ENCODE measurements around the gene FAXDC2.
"Not testable (repeated sequence)": the region's sequence is repeated elsewhere in the genome, so short reads cannot be mapped to it uniquely, and the experiment has no call there.

The FAXDC2 gene

DNA sequence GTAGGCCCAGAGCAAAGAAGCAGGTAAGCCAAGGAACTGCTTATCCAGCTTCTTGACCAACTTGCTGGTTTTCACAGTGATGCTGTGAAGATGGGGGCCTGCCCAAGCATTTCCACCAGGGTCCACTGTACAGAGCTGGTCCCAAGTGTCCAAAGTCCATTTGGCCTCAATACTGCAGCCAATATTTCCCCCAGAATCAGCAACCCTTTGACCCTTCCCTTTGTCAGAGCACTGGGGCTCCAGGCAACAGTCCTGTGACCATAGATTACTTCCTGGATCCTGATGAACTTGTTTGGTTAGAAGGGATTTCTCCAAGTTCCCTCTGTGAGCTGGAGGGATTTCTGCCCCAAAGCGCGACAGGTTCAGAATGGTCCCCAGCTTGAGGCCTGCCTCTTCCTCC lies 26.3 kb downstream of the FAXDC2 start:
- Histone ChIP-seq H3K36me3 (ENCODE audit: insufficient read depth, low read length) (peaks cover 44% of the 10 kb centered on the region; the same call in 1 of the 2 replicates), H3K27me3 (ENCODE audit: insufficient read depth, low read length) (no peaks in the 10 kb centered on the region), H3K27ac (ENCODE audit: low read depth, low read length) (no peak overlapping the region), H3K9me3 (ENCODE audit: insufficient read depth, low read depth, low read length) (no peaks in the 10 kb centered on the region), H3K9ac (ENCODE audit: low read depth, low read length) (no peak overlapping the region), H3K4me3 (ENCODE audit: low read length) (no peak overlapping the region), H3K4me1 (ENCODE audit: insufficient read depth, low read length) (no peaks in the 10 kb centered on the region)
- 98% methylated on average over 2 of the region's 2 CpGs for WGBS

DNA sequence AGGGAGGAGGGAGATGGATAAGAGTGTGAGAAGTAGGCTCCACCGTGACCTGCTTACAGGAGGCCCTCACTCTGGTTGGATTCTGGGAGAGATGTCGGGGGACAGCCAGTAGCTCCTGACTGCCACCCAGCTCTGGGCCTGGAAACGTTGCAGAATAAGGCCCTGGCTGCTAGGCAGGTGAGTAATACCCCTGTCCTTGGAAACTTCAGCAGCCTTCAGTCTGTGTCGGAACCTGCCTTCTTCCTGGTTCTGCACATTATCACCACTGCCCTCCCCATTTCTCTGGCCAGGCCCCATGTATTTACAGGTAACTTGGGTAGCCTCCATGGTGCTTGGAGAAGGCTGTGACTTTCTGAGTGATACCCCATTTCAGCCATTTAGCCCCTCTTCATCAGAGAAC lies 26.8 kb downstream of the FAXDC2 start:
- H3K27me3 ChIP-seq (ENCODE audit: insufficient read depth, low read length) = no peaks in the 10 kb centered on the region
- WGBS = 86% methylated on average over 4 of the region's 4 CpGs
- no peaks in the 10 kb centered on the region for H3K9me3 ChIP-seq (ENCODE audit: insufficient read depth, low read depth, low read length)
- no peak overlapping the region for H3K4me3 ChIP-seq (ENCODE audit: low read length)
- H3K4me1 ChIP-seq (ENCODE audit: insufficient read depth, low read length) = no peaks in the 10 kb centered on the region
- no peak overlapping the region for H3K9ac ChIP-seq (ENCODE audit: low read depth, low read length)
- H3K27ac ChIP-seq (ENCODE audit: low read depth, low read length) = no peak overlapping the region
- peaks cover 47% of the 10 kb centered on the region for H3K36me3 ChIP-seq (ENCODE audit: insufficient read depth, low read length)

DNA sequence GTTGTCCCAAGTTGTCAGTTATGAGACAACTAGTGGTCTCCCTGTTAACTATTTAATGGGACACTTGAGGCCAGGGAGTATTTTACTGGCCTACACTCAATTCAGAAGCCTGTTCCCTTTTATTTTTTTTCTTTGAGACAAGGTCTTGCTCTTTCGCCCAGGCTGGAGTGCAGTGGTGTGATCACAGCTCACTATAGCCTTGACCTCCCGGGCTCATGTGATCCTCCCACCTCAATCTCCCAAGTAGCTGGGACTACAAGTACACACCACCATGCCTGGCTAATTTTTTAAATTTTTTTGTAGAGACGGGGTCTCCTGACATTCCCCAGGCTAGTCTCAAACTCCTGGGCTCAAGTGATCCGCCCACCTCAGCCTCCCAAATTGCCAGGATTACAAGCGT lies 27.5 kb downstream of the FAXDC2 start:
- peaks cover 50% of the 10 kb centered on the region for H3K36me3 ChIP-seq (ENCODE audit: insufficient read depth, low read length)
- not testable (repeated sequence) for H3K27ac ChIP-seq (ENCODE audit: low read depth, low read length); H3K27me3 ChIP-seq (ENCODE audit: insufficient read depth, low read length); H3K4me3 ChIP-seq (ENCODE audit: low read length); H3K9ac ChIP-seq (ENCODE audit: low read depth, low read length); H3K9me3 ChIP-seq (ENCODE audit: insufficient read depth, low read depth, low read length); H3K4me1 ChIP-seq (ENCODE audit: insufficient read depth, low read length)
- 93% methylated on average over 5 of the region's 5 CpGs for WGBS

DNA sequence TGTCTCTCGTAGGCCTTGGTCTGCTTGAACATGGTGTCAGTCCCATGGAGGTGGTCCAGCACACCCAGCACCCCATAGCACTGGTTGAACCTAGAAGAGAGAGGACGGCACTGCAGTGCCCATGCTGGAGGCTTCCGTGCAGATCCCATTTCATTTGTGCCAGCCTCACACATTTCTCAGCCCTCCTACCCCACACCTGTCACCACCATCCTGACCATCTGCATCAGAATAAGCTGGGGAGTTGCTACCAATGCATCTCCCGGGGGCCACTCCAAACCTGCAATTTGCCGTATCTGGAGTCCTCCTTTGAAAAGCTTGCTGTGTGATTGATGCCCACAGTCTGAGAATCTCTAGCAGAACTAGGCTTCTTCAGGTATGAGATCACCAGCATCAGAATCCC lies 30.0 kb downstream of the FAXDC2 start:
- H3K36me3 ChIP-seq (ENCODE audit: insufficient read depth, low read length) = peaks cover 63% of the 10 kb centered on the region
- WGBS = 92% methylated on average over 5 of the region's 5 CpGs

DNA sequence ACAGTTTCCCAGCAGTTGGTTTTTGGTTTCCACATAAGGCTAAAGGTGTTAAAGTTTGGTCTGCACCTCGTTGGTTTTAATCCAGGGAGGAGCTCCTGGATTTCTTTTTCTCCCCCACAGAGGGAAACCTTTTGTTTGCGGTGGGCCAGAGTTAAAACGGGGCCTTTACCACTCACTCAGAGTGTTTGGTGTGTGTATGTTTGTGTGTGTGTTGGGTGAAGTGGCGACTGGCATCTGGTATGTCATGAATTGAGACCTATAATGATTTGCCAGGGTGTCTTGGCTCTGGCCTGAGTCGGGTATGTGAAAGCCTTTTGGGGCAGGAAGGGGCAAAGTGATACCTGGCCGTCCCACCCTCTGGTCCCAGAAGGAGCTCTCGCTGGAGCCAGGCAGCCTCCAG lies 30.9 kb downstream of the FAXDC2 start:
- 85% methylated on average over 7 of the region's 7 CpGs for WGBS
- H3K27ac ChIP-seq (ENCODE audit: low read depth, low read length) = no peak overlapping the region
- no peak overlapping the region for H3K4me3 ChIP-seq (ENCODE audit: low read length)
- H3K9me3 ChIP-seq (ENCODE audit: insufficient read depth, low read depth, low read length) = no peaks in the 10 kb centered on the region
- H3K9ac ChIP-seq (ENCODE audit: low read depth, low read length) = no peak overlapping the region
- H3K36me3 ChIP-seq (ENCODE audit: insufficient read depth, low read length) = peaks cover 72% of the 10 kb centered on the region
- no peaks in the 10 kb centered on the region for H3K4me1 ChIP-seq (ENCODE audit: insufficient read depth, low read length)
- no peaks in the 10 kb centered on the region for H3K27me3 ChIP-seq (ENCODE audit: insufficient read depth, low read length)

More for the DNA sequence above, 30.0 kb downstream of the FAXDC2 start:
- Histone ChIP-seq H3K4me1 (ENCODE audit: insufficient read depth, low read length) (no peaks in the 10 kb centered on the region), H3K27me3 (ENCODE audit: insufficient read depth, low read length) (no peaks in the 10 kb centered on the region), H3K27ac (ENCODE audit: low read depth, low read length) (no peak overlapping the region), H3K4me3 (ENCODE audit: low read length) (no peak overlapping the region), H3K9me3 (ENCODE audit: insufficient read depth, low read depth, low read length) (no peaks in the 10 kb centered on the region), H3K9ac (ENCODE audit: low read depth, low read length) (no peak overlapping the region)

DNA sequence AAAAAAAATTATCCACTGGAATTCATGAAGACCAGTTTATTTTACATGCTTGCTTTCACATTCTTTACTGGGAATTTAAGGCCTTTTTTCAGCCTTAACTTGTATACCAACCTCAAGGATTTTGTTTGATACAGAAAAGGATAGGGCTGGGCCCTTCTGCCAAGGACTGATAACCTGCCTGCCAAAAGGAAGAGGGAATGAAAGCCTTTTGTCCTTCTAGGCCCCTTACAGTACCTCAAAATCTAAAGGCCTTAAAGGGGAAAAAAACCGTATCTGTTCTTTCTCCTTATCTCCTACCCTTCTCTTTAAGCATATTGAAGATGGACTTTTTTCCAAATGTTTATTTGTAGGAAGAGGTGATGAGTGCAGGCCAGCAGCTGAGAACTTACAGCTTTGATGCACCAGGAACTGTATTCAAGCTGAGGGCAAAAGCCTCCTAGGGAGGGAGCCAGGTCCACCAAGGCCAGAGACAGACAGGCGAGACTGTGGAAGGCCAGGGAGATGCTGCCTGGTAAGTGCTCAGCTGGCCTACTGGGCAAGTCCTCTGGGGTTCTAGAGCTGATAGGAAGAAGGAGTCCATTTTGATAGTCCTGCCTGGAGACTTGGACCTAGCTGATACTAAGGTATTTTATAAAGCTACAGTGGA lies 31.8 kb downstream of the FAXDC2 start:
- H3K9ac ChIP-seq (ENCODE audit: low read depth, low read length) = no peak overlapping the region
- 92% methylated on average over 1 of the region's 2 CpGs for WGBS
- no peaks in the 10 kb centered on the region for H3K4me1 ChIP-seq (ENCODE audit: insufficient read depth, low read length)
- H3K36me3 ChIP-seq (ENCODE audit: insufficient read depth, low read length) = peaks cover 73% of the 10 kb centered on the region
- H3K4me3 ChIP-seq (ENCODE audit: low read length) = no peak overlapping the region
- no peaks in the 10 kb centered on the region for H3K9me3 ChIP-seq (ENCODE audit: insufficient read depth, low read depth, low read length)
- H3K27ac ChIP-seq (ENCODE audit: low read depth, low read length) = no peak overlapping the region
- H3K27me3 ChIP-seq (ENCODE audit: insufficient read depth, low read length) = no peaks in the 10 kb centered on the region

DNA sequence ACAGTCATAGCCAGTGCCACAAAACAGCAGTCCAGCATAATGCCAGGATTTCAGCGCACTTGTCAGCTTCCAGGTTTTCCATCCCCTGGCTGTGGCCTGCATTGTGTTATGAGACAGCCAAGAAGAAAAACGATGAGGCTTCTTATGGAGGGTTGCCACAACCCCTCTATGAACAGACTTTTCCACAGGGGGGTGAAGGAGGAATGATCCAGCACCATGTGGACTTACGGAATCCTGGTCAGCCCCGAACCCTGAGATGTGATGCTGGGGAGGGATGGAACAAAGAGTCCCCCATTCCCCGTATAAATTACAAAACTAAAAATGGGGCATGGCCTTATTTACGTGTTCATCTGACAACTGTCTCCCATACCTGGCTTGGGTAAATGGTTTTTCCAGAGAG lies 32.6 kb downstream of the FAXDC2 start:
- WGBS = 97% methylated on average over 6 of the region's 6 CpGs

DNA sequence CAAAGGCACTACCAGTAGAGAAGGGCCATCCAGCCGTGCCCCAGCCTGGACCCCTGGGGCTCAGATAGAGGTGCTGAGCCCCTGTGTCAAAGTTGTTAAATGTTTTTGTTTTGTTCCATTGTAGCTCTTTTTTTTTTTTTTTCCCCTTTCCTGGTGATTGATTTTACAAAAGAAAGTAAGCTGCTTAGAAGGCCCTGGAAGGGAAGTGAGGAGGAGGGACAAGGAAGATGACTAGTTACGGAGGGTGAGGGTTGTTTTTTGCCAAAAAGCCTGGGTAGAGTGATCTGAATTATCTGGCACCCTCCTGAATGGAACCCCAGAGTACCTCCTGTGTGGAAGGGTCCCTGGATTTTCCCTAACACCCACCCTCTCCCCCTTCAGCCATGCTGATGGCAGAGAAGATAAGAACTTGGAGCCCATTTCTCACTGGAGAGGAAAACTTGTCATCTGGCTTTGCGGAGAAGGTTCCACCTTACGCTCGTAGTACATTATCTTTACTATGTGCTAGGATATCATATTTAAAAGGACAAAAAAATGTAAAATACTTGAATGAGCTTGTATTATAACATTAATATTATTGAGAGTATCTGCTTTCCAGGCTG lies 33.4 kb downstream of the FAXDC2 start:
- Histone ChIP-seq H3K9ac (ENCODE audit: low read depth, low read length) (no peak overlapping the region), H3K27ac (ENCODE audit: low read depth, low read length) (no peak overlapping the region), H3K27me3 (ENCODE audit: insufficient read depth, low read length) (no peaks in the 10 kb centered on the region), H3K36me3 (ENCODE audit: insufficient read depth, low read length) (peaks cover 82% of the 10 kb centered on the region), H3K4me1 (ENCODE audit: insufficient read depth, low read length) (no peaks in the 10 kb centered on the region), H3K4me3 (ENCODE audit: low read length) (no peak overlapping the region), H3K9me3 (ENCODE audit: insufficient read depth, low read depth, low read length) (no peaks in the 10 kb centered on the region)
- WGBS = 88% methylated on average over 3 of the region's 5 CpGs

More for the DNA sequence above, 32.6 kb downstream of the FAXDC2 start:
- Histone ChIP-seq H3K4me3 (ENCODE audit: low read length) (no peak overlapping the region), H3K9me3 (ENCODE audit: insufficient read depth, low read depth, low read length) (no peaks in the 10 kb centered on the region), H3K4me1 (ENCODE audit: insufficient read depth, low read length) (no peaks in the 10 kb centered on the region), H3K36me3 (ENCODE audit: insufficient read depth, low read length) (peaks cover 76% of the 10 kb centered on the region), H3K27ac (ENCODE audit: low read depth, low read length) (no peak overlapping the region), H3K27me3 (ENCODE audit: insufficient read depth, low read length) (no peaks in the 10 kb centered on the region), H3K9ac (ENCODE audit: low read depth, low read length) (no peak overlapping the region)

DNA sequence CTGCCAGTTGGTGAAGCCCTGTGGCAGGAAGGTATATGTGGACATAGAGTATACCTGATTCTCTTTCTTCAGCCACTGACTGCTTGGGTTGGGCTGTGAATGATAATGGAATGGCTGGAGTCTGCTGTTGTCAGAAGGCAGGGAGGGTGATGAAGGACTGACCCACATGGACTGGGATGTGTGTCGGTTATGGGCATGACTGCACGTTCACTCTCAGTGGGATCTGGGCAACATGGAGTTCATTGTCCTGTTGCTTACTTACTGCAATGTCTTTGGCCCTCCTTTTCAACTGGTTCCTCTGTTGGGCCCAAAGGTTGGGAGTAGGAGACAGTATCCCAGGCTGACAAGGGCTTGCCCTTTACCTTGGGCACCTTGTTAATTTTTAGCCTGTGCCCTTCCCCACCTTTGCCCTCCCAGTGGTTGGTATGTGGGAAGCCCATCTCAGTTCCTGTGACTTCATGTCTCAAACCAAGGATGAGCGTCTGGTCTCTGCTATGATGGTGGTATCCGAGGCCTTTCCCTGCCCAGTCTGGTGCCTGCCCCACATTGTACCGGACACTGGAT lies 34.6 kb downstream of the FAXDC2 start:
- peaks cover 88% of the 10 kb centered on the region for H3K36me3 ChIP-seq (ENCODE audit: insufficient read depth, low read length)
- no peak overlapping the region for H3K4me3 ChIP-seq (ENCODE audit: low read length)
- H3K4me1 ChIP-seq (ENCODE audit: insufficient read depth, low read length) = no peaks in the 10 kb centered on the region
- no peaks in the 10 kb centered on the region for H3K9me3 ChIP-seq (ENCODE audit: insufficient read depth, low read depth, low read length)
- no peak overlapping the region for H3K27ac ChIP-seq (ENCODE audit: low read depth, low read length)
- H3K9ac ChIP-seq (ENCODE audit: low read depth, low read length) = no peak overlapping the region
- no peaks in the 10 kb centered on the region for H3K27me3 ChIP-seq (ENCODE audit: insufficient read depth, low read length)
- WGBS = 96% methylated on average over 5 of the region's 5 CpGs

DNA sequence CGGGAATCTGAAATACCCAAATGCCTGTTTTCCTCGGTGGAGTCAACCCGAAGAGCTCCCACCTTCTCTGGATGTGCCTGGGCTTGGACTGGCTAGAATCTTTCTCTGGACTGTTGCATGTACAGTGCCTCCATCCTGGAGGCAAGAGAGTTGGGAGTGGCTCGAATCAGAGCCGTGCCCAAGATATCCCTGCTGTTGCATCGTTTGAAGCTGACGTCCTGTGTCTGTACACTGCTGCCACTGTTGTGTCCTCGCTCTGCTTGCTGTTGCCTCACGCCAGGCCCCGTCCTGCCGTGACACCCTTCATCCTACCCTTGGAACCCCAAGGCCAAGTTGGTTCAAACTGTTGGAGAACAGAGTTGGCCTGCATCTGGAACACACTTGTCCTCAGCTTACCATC lies 35.4 kb downstream of the FAXDC2 start:
- no peaks in the 10 kb centered on the region for H3K27me3 ChIP-seq (ENCODE audit: insufficient read depth, low read length)
- 95% methylated on average over 11 of the region's 11 CpGs for WGBS
- no peak overlapping the region for H3K9ac ChIP-seq (ENCODE audit: low read depth, low read length)
- H3K36me3 ChIP-seq (ENCODE audit: insufficient read depth, low read length) = peaks cover 88% of the 10 kb centered on the region
- H3K9me3 ChIP-seq (ENCODE audit: insufficient read depth, low read depth, low read length) = no peaks in the 10 kb centered on the region
- no peak overlapping the region for H3K4me3 ChIP-seq (ENCODE audit: low read length)
- no peak overlapping the region for H3K27ac ChIP-seq (ENCODE audit: low read depth, low read length)
- no peaks in the 10 kb centered on the region for H3K4me1 ChIP-seq (ENCODE audit: insufficient read depth, low read length)

DNA sequence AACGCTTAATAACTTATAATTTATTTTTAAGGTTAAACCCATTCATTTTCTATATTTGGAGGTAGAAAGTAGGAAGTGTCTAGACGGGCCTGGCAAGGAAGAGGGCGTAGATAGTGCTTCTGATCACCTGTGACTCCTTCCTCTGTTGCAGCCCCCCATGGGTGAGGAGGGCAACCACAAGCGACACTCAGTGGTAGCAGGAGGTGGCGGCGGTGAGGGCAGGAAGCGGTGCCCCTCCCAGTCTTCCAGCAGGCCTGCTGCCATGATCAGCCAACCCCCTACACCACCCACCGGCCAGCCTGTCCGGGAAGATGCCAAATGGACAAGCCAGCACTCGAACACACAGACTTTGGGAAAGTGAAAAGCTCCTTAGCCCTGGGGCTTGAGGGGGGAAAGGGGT lies 36.7 kb downstream of the FAXDC2 start:
- Histone ChIP-seq H3K27me3 (ENCODE audit: insufficient read depth, low read length) (no peaks in the 10 kb centered on the region), H3K27ac (ENCODE audit: low read depth, low read length) (no peak overlapping the region), H3K36me3 (ENCODE audit: insufficient read depth, low read length) (peaks cover 97% of the 10 kb centered on the region), H3K9ac (ENCODE audit: low read depth, low read length) (no peak overlapping the region), H3K4me3 (ENCODE audit: low read length) (no peak overlapping the region), H3K4me1 (ENCODE audit: insufficient read depth, low read length) (no peaks in the 10 kb centered on the region), H3K9me3 (ENCODE audit: insufficient read depth, low read depth, low read length) (no peaks in the 10 kb centered on the region)
- WGBS = 95% methylated on average over 9 of the region's 10 CpGs
